ENCODE data around the gene CDH19. TPM values are rescaled to one million over a fixed set of nuclear protein-coding genes. Genes with fewer than 3 reads are reported as not detected.

CDH19 gene
- not detected for total RNA-seq
- not detected for polyA plus RNA-seq
- total RNA-seq = not detected

- Mint-ChIP-seq H3K9me3 (peaks cover 0 to 3% (median 0%) of the 10 kb centered on the region in 11 donors), H3K27ac (no peak within 1 kb of the TSS), H3K4me3 (no peak within 1 kb of the TSS), H3K4me1 (no peaks in the 10 kb centered on the region), H3K36me3 (no peaks in the 10 kb centered on the region), H3K27me3 (no peaks in the 10 kb centered on the region)
- ChIA-PET POLR2A (no interaction called here), CTCF (no interaction called here)
- H3K4me3 ChIP-seq (ENCODE audit: low read length) = no peak within 1 kb of the TSS
- intact Hi-C loops (cut with micrococcal nuclease) = no loop called here
- no peaks in the 10 kb centered on the region for H3K9me3 ChIP-seq (ENCODE audit: control insufficient read depth in 2 of 3, low read length in 3 of 3)
- H3K27me3 ChIP-seq (ENCODE audit: control insufficient read depth in 2 of 2, insufficient read depth in 2 of 2, low read length in 2 of 2) = no peaks in the 10 kb centered on the region
- no peak within 1 kb of the TSS for H3K27ac ChIP-seq (ENCODE audit: low read depth, low read length)
- H3K36me3 ChIP-seq (ENCODE audit: control insufficient read depth in 2 of 3, insufficient read depth in 3 of 3, low read length in 3 of 3) = no peaks in the 10 kb centered on the region
- DNase-seq (no peak), ATAC-seq (no peak)
- H3K4me1 ChIP-seq (ENCODE audit: control insufficient read depth in 2 of 2, insufficient read depth in 2 of 2, low read length in 2 of 2) = no peaks in the 10 kb centered on the region
Observed at GRCh38 chr18:66603941-66604627, at the start of gene CDH19. Gene CDH19, minus strand, starts transcription at chr18:66604090. Its CDS starts 31,886 bp downstream, at chr18:66572204.

GRCh38 chr18:66647671-66648070, 43.8 kb upstream of the CDH19 start:
- Mint-ChIP-seq H3K27ac (no peak overlapping the region), H3K36me3 (no peaks in the 10 kb centered on the region), H3K9me3 (peaks cover 0 to 11% (median 4%) of the 10 kb centered on the region in 11 donors), H3K27me3 (no peaks in the 10 kb centered on the region), H3K4me1 (no peaks in the 10 kb centered on the region), H3K4me3 (no peak overlapping the region)
- no peak for DNase-seq
- Histone ChIP-seq H3K36me3 (ENCODE audit: control insufficient read depth in 2 of 3, insufficient read depth in 3 of 3, low read length in 3 of 3) (no peaks in the 10 kb centered on the region), H3K27ac (ENCODE audit: low read depth, low read length) (no peak overlapping the region), H3K27me3 (ENCODE audit: control insufficient read depth in 2 of 2, insufficient read depth in 2 of 2, low read length in 2 of 2) (no peaks in the 10 kb centered on the region), H3K4me1 (ENCODE audit: control insufficient read depth in 2 of 2, insufficient read depth in 2 of 2, low read length in 2 of 2) (no peaks in the 10 kb centered on the region), H3K9me3 (ENCODE audit: control insufficient read depth in 2 of 3, low read length in 3 of 3) (no peaks in the 10 kb centered on the region), H3K4me3 (ENCODE audit: low read length) (no peak overlapping the region)
- POLR2A ChIA-PET = no interaction called here
- CTCF ChIA-PET = no interaction called here
- no peak for ATAC-seq
- intact Hi-C loops (cut with micrococcal nuclease) = no loop called here

- H3K4me3 Mint-ChIP-seq = no peak overlapping the region
- Histone ChIP-seq H3K4me3 (ENCODE audit: low read length) (no peak overlapping the region), H3K27ac (ENCODE audit: low read depth, low read length) (no peak overlapping the region), H3K4me1 (ENCODE audit: control insufficient read depth in 2 of 2, insufficient read depth in 2 of 2, low read length in 2 of 2) (no peaks in the 10 kb centered on the region), H3K9me3 (ENCODE audit: control insufficient read depth in 2 of 3, low read length in 3 of 3) (no peaks in the 10 kb centered on the region), H3K36me3 (ENCODE audit: control insufficient read depth in 2 of 3, insufficient read depth in 3 of 3, low read length in 3 of 3) (no peaks in the 10 kb centered on the region), H3K27me3 (ENCODE audit: control insufficient read depth in 2 of 2, insufficient read depth in 2 of 2, low read length in 2 of 2) (no peaks in the 10 kb centered on the region)
- intact Hi-C loops (cut with micrococcal nuclease) = no loop called here
- CTCF ChIA-PET = no interaction called here
- DNase-seq (no peak), ATAC-seq (no peak)
- no peaks in the 10 kb centered on the region for H3K27me3 Mint-ChIP-seq
- peaks cover 0 to 11% (median 3%) of the 10 kb centered on the region in 11 donors for H3K9me3 Mint-ChIP-seq
- no peaks in the 10 kb centered on the region for H3K4me1 Mint-ChIP-seq
- no peaks in the 10 kb centered on the region for H3K36me3 Mint-ChIP-seq
- POLR2A ChIA-PET = no interaction called here
- H3K27ac Mint-ChIP-seq = no peak overlapping the region
Observed at GRCh38 chr18:66646609-66647008, 42.7 kb upstream of the CDH19 start.

- Histone ChIP-seq H3K4me1 (ENCODE audit: control insufficient read depth in 2 of 2, insufficient read depth in 2 of 2, low read length in 2 of 2) (no peaks in the 10 kb centered on the region), H3K27ac (ENCODE audit: low read depth, low read length) (no peak overlapping the region), H3K36me3 (ENCODE audit: control insufficient read depth in 2 of 3, insufficient read depth in 3 of 3, low read length in 3 of 3) (no peaks in the 10 kb centered on the region), H3K27me3 (ENCODE audit: control insufficient read depth in 2 of 2, insufficient read depth in 2 of 2, low read length in 2 of 2) (no peaks in the 10 kb centered on the region), H3K9me3 (ENCODE audit: control insufficient read depth in 2 of 3, low read length in 3 of 3) (no peaks in the 10 kb centered on the region), H3K4me3 (ENCODE audit: low read length) (no peak overlapping the region)
- Mint-ChIP-seq H3K27me3 (no peaks in the 10 kb centered on the region), H3K9me3 (peaks cover 0 to 14% (median 4%) of the 10 kb centered on the region in 11 donors), H3K4me3 (no peak overlapping the region), H3K36me3 (no peaks in the 10 kb centered on the region), H3K27ac (no peak overlapping the region), H3K4me1 (no peaks in the 10 kb centered on the region)
- intact Hi-C loops (cut with micrococcal nuclease) = no loop called here
- DNase-seq (no peak), ATAC-seq (no peak)
- ChIA-PET CTCF (no interaction called here), POLR2A (no interaction called here)
Observed at GRCh38 chr18:66645983-66646382, 42.1 kb upstream of the CDH19 start.

GRCh38 chr18:66641056-66641455, 37.2 kb upstream of the CDH19 start:
- Histone ChIP-seq H3K9me3 (ENCODE audit: control insufficient read depth in 2 of 3, low read length in 3 of 3) (no peaks in the 10 kb centered on the region), H3K4me1 (ENCODE audit: control insufficient read depth in 2 of 2, insufficient read depth in 2 of 2, low read length in 2 of 2) (no peaks in the 10 kb centered on the region), H3K36me3 (ENCODE audit: control insufficient read depth in 2 of 3, insufficient read depth in 3 of 3, low read length in 3 of 3) (no peaks in the 10 kb centered on the region), H3K27ac (ENCODE audit: low read depth, low read length) (no peak overlapping the region), H3K27me3 (ENCODE audit: control insufficient read depth in 2 of 2, insufficient read depth in 2 of 2, low read length in 2 of 2) (no peaks in the 10 kb centered on the region), H3K4me3 (ENCODE audit: low read length) (no peak overlapping the region)
- ChIA-PET POLR2A (no interaction called here), CTCF (no interaction called here)
- Mint-ChIP-seq H3K27me3 (no peaks in the 10 kb centered on the region), H3K4me3 (no peak overlapping the region), H3K4me1 (no peaks in the 10 kb centered on the region), H3K36me3 (no peaks in the 10 kb centered on the region), H3K27ac (no peak overlapping the region), H3K9me3 (peaks cover 0 to 17% (median 3%) of the 10 kb centered on the region in 11 donors)
- ATAC-seq (no peak), DNase-seq (no peak)
- intact Hi-C loops (cut with micrococcal nuclease) = no loop called here

GRCh38 chr18:66640431-66640830, 36.5 kb upstream of the CDH19 start:
- Mint-ChIP-seq H3K36me3 (no peaks in the 10 kb centered on the region), H3K4me1 (no peaks in the 10 kb centered on the region), H3K4me3 (no peak overlapping the region), H3K27ac (no peak overlapping the region), H3K9me3 (peaks cover 0 to 17% (median 3%) of the 10 kb centered on the region in 11 donors), H3K27me3 (no peaks in the 10 kb centered on the region)
- Histone ChIP-seq H3K27me3 (ENCODE audit: control insufficient read depth in 2 of 2, insufficient read depth in 2 of 2, low read length in 2 of 2) (no peaks in the 10 kb centered on the region), H3K9me3 (ENCODE audit: control insufficient read depth in 2 of 3, low read length in 3 of 3) (no peaks in the 10 kb centered on the region), H3K27ac (ENCODE audit: low read depth, low read length) (no peak overlapping the region), H3K36me3 (ENCODE audit: control insufficient read depth in 2 of 3, insufficient read depth in 3 of 3, low read length in 3 of 3) (no peaks in the 10 kb centered on the region), H3K4me1 (ENCODE audit: control insufficient read depth in 2 of 2, insufficient read depth in 2 of 2, low read length in 2 of 2) (no peaks in the 10 kb centered on the region), H3K4me3 (ENCODE audit: low read length) (no peak overlapping the region)
- ChIA-PET POLR2A (no interaction called here), CTCF (no interaction called here)
- no peak for DNase-seq
- no peak for ATAC-seq
- intact Hi-C loops (cut with micrococcal nuclease) = no loop called here

- Mint-ChIP-seq H3K36me3 (no peaks in the 10 kb centered on the region), H3K27me3 (no peaks in the 10 kb centered on the region), H3K4me1 (no peaks in the 10 kb centered on the region), H3K27ac (no peak overlapping the region), H3K4me3 (no peak overlapping the region), H3K9me3 (peaks cover 0 to 11% (median 2%) of the 10 kb centered on the region in 11 donors)
- Histone ChIP-seq H3K4me1 (ENCODE audit: control insufficient read depth in 2 of 2, insufficient read depth in 2 of 2, low read length in 2 of 2) (no peaks in the 10 kb centered on the region), H3K9me3 (ENCODE audit: control insufficient read depth in 2 of 3, low read length in 3 of 3) (no peaks in the 10 kb centered on the region), H3K4me3 (ENCODE audit: low read length) (no peak overlapping the region), H3K27ac (ENCODE audit: low read depth, low read length) (no peak overlapping the region), H3K27me3 (ENCODE audit: control insufficient read depth in 2 of 2, insufficient read depth in 2 of 2, low read length in 2 of 2) (no peaks in the 10 kb centered on the region), H3K36me3 (ENCODE audit: control insufficient read depth in 2 of 3, insufficient read depth in 3 of 3, low read length in 3 of 3) (no peaks in the 10 kb centered on the region)
- intact Hi-C loops (cut with micrococcal nuclease) = no loop called here
- DNase-seq = no peak
- ATAC-seq = peak; percentile 31
- POLR2A ChIA-PET = no interaction called here
- CTCF ChIA-PET = no interaction called here
Observed at GRCh38 chr18:66638856-66639629, 35.2 kb upstream of the CDH19 start.

All from naive thymus-derived CD4-positive, alpha-beta T cell (primary cell).